HG02642 (cell line): ENCODE data around the gene HTD2.
"Not testable (repeated sequence)": the region's sequence is repeated elsewhere in the genome, so short reads cannot be mapped to it uniquely, and the experiment has no call there.

Experiments used
- ATAC-seq: cut with Tn5 transposase; IDR thresholded peaks from one replicate; pipeline ENCODE4 v1.9.1; 2021; ENCODE audit warnings: mild to moderate bottlenecking; ENCODE audit not compliant: unreplicated experiment, poor library complexity

Gene HTD2

DNA sequence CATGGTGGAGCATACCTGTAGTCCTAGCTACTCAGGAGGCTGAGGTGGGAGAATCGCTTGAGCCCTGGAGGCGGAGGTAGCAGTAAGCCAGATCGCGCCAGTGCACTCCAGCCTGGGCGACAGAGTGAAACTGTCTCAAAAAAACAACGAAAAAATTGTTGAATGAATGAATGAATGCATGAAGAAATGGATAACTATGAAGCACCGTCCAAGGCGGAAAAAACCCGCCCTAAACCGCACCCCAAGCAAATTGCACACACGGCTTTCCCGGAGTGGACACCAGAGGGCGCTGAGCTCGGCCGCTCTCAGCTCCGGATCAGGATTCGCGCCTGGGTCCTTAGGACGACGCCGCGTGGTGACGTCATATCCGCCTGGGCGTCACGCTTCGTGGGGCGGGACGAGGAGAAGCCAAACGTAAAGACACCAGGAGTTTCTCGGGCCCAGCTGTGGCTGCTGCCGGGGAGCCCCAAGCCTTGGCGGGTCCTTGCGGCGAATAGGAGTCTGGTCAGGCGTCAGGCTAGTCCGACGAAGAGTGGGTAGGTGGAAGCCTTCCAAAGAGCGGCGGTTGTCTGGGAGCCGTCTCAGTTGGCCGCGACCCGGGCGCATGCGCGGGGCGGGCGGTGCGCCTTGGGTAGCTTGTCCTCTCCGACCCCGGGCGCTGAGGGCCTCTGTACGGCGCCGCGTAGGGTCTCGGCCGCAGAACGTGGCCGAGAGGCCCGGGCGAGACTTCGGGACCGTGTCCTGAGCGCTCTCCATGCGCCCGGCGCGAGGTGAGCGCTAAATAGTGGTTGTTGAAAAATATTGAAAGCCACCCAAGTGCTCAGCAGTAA, at the start of gene HTD2, which contains the start of gene RPP14:
HTD2 (plus strand) TSS at position 639 of the 830 bp plus-strand sequence. CDS start 11,094 bp downstream, outside the sequence.
RPP14 (plus strand) TSS at position 364 of the 830 bp plus-strand sequence. CDS start 4,085 bp downstream, outside the sequence.
- ATAC-seq, result peak; percentile 90

DNA sequence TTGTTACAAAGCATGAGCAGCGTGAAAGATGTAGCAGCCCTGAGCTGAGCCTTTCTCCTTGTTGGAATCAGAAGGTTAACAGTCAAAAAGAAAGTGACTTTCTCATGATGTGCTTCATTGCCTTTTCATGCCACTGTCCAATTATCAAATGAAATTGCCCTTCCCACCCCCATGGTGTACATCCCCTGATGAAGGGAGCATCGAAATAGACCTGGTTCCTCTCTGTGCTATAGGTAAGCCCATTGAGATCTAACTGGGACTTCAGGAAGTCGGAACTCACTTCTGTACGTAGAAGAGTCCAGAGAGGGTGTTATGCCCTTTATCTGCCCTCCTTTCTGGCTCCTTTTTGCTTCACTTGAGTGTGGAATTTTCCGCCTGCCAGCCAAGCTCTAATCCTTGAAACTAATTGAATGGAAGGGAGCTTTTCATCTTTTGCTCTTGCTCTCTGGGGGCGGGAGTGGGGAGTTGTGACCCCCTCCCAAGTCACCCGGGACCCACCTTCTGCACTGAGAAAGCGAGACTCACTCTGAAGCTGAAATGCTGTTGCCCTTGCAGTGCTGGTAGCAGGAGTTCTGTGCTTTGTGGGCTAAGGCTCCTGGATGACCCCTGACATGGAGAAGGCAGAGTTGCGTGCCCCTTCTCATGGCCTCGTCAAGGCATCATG, 47.8 kb upstream of the HTD2 start:
- no peak for ATAC-seq

DNA sequence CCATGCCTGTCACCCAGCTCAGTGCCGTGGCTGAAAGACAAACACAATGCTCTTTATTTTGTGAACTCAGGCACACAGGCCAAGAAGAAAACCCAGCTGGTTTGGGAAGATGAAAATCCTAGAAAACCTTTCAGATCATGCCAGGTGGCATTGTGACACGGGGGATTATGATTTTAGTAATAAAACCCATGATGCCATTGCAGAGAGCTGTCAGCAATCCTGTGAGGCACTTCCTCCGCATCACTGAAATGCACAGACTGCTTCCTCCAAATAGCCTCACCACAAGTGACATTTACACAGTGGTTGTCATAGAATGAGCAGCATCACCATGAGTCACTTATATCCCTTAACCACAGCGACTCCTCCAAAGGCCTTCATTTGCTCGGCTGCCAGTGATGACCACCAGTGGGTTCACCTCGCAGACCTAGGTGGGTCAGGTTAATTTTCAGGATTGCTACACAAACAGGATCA, 46.0 kb upstream of the HTD2 start:
- no peak for ATAC-seq

- no peak for ATAC-seq
These were observed 45.6 kb upstream of the HTD2 start for GRCh38 chr3:58260733-58261132.

DNA sequence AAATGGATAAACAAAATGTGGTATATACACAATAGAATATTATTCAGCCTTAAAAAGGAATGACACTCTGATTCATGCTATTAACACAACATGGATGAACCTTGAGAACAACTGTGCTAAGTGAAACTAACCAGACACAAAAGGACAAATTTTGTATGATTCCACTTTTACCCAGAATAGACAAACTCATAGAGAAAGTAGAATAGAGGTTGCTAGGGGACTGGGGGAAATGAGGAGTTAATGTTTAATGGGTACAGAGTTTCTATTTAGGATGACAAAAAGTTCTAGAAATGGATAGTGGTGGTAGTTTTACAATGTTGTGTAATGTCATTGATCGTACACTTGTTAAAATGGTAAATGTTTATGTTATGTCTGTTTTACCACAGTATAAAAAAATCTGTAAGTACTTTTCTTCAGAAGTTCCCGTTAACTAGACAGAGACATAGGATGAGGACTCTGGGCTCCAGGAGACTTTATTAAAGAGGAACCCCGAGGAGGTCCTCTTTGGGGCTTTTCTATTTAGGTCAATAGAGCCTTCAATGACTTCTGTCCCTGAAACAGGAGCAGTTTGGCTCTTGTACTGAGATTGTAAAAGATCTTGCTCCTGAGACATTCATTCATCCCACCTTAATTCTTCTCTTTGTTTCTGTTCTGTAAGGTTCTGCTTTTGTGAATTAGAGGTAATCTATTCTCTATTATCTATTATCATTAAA, 44.2 kb upstream of the HTD2 start:
- ATAC-seq, result peak; percentile 58

DNA sequence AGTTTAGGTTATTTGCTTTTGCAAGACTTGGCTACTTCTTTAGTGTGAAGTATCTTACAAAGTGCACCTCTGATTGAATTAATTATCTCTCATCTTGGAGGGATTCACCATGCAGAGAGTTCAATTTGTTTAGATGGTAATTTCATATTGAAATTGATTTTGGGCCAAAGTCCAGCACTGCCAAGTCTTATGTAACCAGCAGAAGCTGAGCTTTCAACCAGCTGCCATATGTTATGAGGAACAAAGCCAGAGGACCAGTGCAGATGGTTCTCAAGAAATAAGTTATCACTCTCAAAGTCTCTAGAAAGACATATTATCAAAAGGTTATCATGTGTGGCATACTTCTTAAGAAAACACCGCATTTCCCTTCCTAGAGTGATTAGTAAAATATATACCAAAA, 39.7 kb upstream of the HTD2 start:
- no peak for ATAC-seq

DNA sequence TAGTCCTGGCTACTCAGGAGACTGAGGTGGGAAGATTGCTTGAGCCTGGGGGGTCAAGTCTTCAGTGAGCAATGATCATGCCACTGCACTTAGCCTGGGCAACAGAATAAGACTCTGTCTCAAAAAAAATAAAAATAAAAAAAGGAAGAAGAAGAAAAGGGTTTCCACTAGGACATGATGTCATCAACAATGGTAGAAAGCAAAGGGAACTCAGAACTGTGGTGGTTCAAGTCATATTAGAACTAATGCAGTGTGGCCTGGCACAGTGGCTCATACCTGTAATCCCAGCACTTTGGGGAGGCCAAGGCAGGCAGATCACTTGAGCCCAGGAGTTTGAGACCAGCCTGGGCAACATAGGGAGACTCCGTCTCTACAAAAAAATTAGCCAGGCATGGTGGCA, 38.8 kb upstream of the HTD2 start:
- ATAC-seq, result not testable (repeated sequence)

- ATAC-seq, result no peak
These were observed 37.0 kb upstream of the HTD2 start for GRCh38 chr3:58269356-58269755.

GRCh38 chr3:58270485-58270884, 35.8 kb upstream of the HTD2 start:
- no peak for ATAC-seq

GRCh38 chr3:58271901-58272501, 34.3 kb upstream of the HTD2 start:
- ATAC-seq, result no peak

GRCh38 chr3:58272891-58273290, 33.4 kb upstream of the HTD2 start:
- no peak for ATAC-seq

GRCh38 chr3:58273362-58273761, 33.0 kb upstream of the HTD2 start:
- not testable (repeated sequence) for ATAC-seq

GRCh38 chr3:58274027-58274614, 32.2 kb upstream of the HTD2 start:
- no peak for ATAC-seq

DNA sequence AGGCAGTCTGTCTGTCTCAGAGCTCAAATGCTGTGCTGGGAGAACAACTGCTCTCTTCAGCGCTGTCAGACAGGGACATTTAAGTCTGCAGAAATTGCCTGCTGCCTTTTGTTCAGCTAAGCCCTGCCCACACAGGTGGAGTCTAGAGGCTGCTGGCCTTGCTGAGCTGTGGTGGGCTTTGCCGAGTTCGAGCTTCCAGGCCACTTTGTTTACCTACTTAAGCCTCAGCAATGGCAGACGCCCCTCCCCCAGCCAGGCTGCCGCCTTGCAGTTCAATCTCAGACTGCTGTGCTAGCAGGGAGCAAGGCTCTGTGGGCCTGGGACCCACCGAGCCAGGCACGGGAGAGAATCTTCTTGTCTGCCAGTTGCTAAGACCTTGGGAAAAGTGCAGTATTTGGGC, 25.3 kb upstream of the HTD2 start:
- no peak for ATAC-seq

DNA sequence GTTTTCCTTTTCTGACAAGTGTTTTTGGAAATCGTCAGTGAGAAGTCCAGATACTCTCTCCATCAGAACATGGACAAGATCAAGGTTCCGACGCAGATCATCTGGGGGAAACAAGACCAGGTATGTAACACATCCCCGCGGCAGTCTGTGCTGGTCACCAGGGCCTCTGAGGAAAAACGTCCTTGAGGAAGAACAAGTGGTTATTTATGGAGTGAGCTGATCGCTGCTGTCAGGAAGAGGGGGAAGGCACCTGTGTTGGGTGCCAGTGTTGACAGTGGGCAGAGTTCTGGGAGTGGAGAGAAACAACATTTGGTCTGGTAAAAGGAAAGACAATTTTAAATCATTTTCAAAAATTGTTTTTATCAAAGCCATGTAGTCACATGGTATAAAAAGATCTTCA, 21.0 kb upstream of the HTD2 start:
- no peak for ATAC-seq

DNA sequence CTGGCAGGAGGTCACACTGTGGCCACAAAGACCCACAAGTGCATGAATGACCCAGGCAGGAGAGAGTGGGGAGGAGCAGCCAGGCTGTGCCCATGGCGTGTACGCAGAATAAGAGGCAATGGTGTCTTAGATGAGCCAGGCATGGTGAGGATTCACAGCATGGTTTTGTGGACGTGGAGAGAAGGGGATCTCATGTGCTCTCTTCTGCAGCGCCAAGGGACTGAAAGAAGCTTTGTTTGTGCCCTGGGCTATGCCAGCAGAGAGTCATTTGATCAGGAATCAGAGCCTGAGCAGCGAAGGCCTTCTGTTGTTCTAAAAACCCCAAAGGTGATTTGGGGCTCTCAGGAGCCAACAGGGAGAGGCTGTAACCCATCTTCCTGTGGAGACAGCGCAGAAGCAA, 19.0 kb upstream of the HTD2 start:
- ATAC-seq, result no peak

DNA sequence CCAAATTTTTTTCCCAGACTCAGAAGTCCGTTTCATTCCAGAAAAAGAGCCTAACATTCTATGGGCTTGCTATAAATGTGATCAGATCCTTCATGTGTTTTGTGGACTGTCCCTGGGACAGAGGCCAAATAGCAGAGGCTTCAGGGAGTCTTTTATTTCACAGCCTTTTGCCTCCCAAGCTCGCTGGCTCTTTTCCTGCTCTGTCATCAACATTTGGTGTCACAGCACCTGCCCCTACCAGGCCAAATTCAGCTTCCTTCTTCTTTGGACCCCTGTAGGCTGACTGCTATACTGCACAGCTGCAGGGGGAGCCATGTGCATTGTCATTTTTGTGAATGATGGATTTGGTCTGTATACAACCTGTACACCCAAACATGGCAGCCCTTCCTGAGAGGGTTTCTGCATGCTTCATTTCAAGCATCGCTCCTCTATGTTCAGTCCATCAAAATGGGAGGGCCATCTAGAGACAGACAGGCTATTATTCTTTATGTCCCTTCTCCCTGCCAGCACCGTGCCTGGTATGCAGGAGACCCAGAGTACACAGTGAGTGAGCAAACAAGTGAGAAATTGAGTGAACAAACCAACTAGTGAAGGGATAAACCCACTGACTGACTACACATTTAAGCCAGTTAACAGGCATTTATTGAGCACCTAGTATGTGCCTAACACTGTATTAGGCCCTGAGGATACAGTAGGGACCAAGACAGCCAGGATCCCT, 18.1 kb upstream of the HTD2 start:
- no peak for ATAC-seq

DNA sequence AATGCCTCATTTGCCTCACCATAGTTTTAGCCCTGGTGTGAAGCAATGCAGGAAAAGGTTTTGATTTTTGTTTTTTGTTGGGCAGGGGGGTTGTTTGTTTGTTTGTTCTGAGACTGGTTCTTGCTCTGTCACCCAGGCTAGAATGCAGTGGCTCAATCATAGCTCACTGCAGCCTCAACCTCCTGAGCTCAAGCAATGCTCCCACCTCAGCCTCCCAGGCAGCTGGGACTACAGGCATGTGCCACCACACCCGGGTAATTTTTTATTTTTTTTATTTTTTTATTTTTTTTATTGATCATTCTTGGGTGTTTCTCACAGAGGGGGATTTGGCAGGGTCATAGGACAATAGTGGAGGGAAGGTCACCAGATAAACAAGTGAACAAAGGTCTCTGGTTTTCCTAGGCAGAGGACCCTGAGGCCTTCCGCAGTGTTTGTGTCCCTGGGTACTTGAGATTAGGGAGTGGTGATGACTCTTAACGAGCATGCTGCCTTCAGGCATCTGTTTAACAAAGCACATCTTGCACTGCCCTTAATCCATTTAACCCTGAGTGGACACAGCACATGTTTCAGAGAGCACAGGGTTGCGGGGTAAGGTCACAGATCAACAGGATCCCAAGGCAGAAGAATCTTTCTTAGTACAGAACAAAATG, 17.2 kb upstream of the HTD2 start:
- not testable (repeated sequence) for ATAC-seq

GRCh38 chr3:58290446-58290845, 15.9 kb upstream of the HTD2 start:
- not testable (repeated sequence) for ATAC-seq
